Measurements from ENCODE around the gene KLHL1.

The KLHL1 gene

GRCh38 chr13:69681722-69682121, 426.5 kb downstream of the KLHL1 start:
- Histone ChIP-seq H3K27me3 (replicated peaks) (no peaks in the 10 kb centered on the region), H3K4me3 (ENCODE audit: low read depth, low read length) (no peak overlapping the region), H3K36me3 (replicated peaks) (no peaks in the 10 kb centered on the region), H3K27ac (no peak overlapping the region)
- TF ChIP-seq CTCF (IDR thresholded peaks at IDR 0.05; ENCODE audit: low read depth, low read length, missing control alignments) = no peak
- in situ Hi-C loops (cut with HindIII; ENCODE audit: low pct_ligation_motif_present, low sequenced_read_pairs) = no loop called here
- DNase-seq = no peak

GRCh38 chr13:69677343-69677742, 430.9 kb downstream of the KLHL1 start:
- DNase-seq = no peak
- no peaks in the 10 kb centered on the region for H3K36me3 ChIP-seq (replicated peaks)
- no peak overlapping the region for H3K4me3 ChIP-seq (ENCODE audit: low read depth, low read length)
- no peaks in the 10 kb centered on the region for H3K27me3 ChIP-seq (replicated peaks)
- H3K27ac ChIP-seq = no peak overlapping the region
- TF ChIP-seq CTCF (IDR thresholded peaks at IDR 0.05; ENCODE audit: low read depth, low read length, missing control alignments) = no peak
- in situ Hi-C loops (cut with HindIII; ENCODE audit: low pct_ligation_motif_present, low sequenced_read_pairs) = no loop called here

GRCh38 chr13:69676286-69676685, 432.0 kb downstream of the KLHL1 start:
- H3K27me3 ChIP-seq (replicated peaks) = no peaks in the 10 kb centered on the region
- H3K27ac ChIP-seq = no peak overlapping the region
- no peak for TF ChIP-seq CTCF (IDR thresholded peaks at IDR 0.05; ENCODE audit: low read depth, low read length, missing control alignments)
- in situ Hi-C loops (cut with HindIII; ENCODE audit: low pct_ligation_motif_present, low sequenced_read_pairs) = no loop called here
- DNase-seq = no peak
- no peaks in the 10 kb centered on the region for H3K36me3 ChIP-seq (replicated peaks)
- no peak overlapping the region for H3K4me3 ChIP-seq (ENCODE audit: low read depth, low read length)

GRCh38 chr13:69660155-69660554, 448.1 kb downstream of the KLHL1 start:
- Histone ChIP-seq H3K4me3 (ENCODE audit: low read depth, low read length) (no peak overlapping the region), H3K27me3 (replicated peaks) (no peaks in the 10 kb centered on the region), H3K36me3 (replicated peaks) (no peaks in the 10 kb centered on the region), H3K27ac (no peak overlapping the region)
- in situ Hi-C loops (cut with HindIII; ENCODE audit: low pct_ligation_motif_present, low sequenced_read_pairs) = no loop called here
- no peak for DNase-seq
- TF ChIP-seq CTCF (IDR thresholded peaks at IDR 0.05; ENCODE audit: low read depth, low read length, missing control alignments) = no peak

GRCh38 chr13:69657676-69658075, 450.6 kb downstream of the KLHL1 start:
- no peak overlapping the region for H3K4me3 ChIP-seq (ENCODE audit: low read depth, low read length)

More at GRCh38 chr13:69657676-69658075, 450.6 kb downstream of the KLHL1 start:
- in situ Hi-C loops (cut with HindIII; ENCODE audit: low pct_ligation_motif_present, low sequenced_read_pairs) = no loop called here
- no peak for TF ChIP-seq CTCF (IDR thresholded peaks at IDR 0.05; ENCODE audit: low read depth, low read length, missing control alignments)
- Histone ChIP-seq H3K27ac (no peak overlapping the region), H3K36me3 (replicated peaks) (no peaks in the 10 kb centered on the region), H3K27me3 (replicated peaks) (no peaks in the 10 kb centered on the region)
- DNase-seq = no peak
